ENCODE results near the gene PVR. TPM values are rescaled to one million over a fixed set of nuclear protein-coding genes. Genes with fewer than 3 reads are reported as not detected.

The PVR gene
- total RNA-seq, 1 donor from 2014 or later: 102 TPM

DNA sequence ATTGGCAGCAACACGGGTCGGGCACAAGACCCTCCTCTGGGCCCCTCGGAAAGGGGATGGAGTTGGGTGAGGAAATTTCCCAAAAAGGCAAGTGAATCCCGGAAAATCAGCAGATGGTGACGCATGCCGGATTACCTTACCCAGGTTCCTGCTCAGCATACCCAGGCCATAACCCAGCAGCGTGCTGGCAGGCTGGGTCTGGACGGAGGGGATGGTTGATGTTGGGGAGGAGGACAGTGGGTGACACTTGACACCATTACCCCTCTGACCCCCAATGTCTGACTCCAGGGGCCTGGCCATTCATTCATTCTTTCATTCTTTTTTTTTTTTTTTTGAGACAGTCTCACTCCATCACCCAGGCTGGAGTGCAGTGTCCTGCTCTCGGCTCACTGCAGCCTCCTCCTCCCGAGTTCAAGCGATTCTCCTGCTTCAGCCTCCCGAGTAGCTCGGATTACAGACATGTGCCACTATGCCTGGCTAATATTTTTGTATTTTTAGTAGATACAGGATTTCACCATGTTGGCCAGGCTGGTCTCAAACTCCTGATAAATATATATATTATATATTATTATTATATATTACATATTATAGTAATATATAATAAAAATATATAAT is 799 bp downstream of the PVR start:
- no peak for FAIRE-seq
- no peak for TF ChIP-seq CTCF (IDR thresholded peaks at IDR 0.05; ENCODE audit: insufficient read depth, low read length, severe bottlenecking)
- peak; percentile 61 for DNase-seq (ENCODE audit: low read depth)
- no peaks in the 10 kb centered on the region for H3K27me3 ChIP-seq (ENCODE audit: control insufficient read depth, insufficient read depth, low read length)
- peaks cover 12% of the 10 kb centered on the region for H3K36me3 ChIP-seq (ENCODE audit: control insufficient read depth, insufficient read depth, low read length)
- H3K4me3 ChIP-seq (ENCODE audit: low read depth, low read length): peak overlapping the region; percentile 88

- no peak for FAIRE-seq
- TF ChIP-seq CTCF (IDR thresholded peaks at IDR 0.05; ENCODE audit: insufficient read depth, low read length, severe bottlenecking): no peak
- H3K4me3 ChIP-seq (ENCODE audit: low read depth, low read length): peak overlapping the region; percentile 7
- DNase-seq (ENCODE audit: low read depth): no peak
- H3K36me3 ChIP-seq (ENCODE audit: control insufficient read depth, insufficient read depth, low read length): peaks cover 19% of the 10 kb centered on the region
- no peaks in the 10 kb centered on the region for H3K27me3 ChIP-seq (ENCODE audit: control insufficient read depth, insufficient read depth, low read length)
Observed at GRCh38 chr19:44645407-44646048, 1.8 kb downstream of the PVR start.

DNA sequence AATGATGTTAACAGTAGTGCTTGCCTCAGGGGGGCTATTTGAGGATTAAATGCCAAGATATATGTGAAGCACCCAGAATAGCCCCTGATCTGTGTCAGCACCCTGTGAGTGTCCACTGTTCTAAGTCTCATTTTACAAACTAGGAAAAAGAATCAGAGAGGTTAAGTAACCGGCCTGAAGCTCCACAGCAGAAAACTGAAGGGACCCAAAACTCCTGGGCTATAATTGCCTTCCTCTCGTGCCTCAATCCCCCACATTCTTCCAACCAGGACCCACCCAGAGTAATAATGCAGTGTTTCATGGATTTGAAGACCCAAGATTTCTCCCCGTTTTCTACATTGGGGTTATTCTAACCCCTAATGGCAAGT is 2.3 kb downstream of the PVR start:
- FAIRE-seq (no peak), DNase-seq (ENCODE audit: low read depth) (no peak)
- Histone ChIP-seq H3K27me3 (ENCODE audit: control insufficient read depth, insufficient read depth, low read length) (no peaks in the 10 kb centered on the region), H3K4me3 (ENCODE audit: low read depth, low read length) (no peak overlapping the region), H3K36me3 (ENCODE audit: control insufficient read depth, insufficient read depth, low read length) (peaks cover 21% of the 10 kb centered on the region)
- no peak for TF ChIP-seq CTCF (IDR thresholded peaks at IDR 0.05; ENCODE audit: insufficient read depth, low read length, severe bottlenecking)

GRCh38 chr19:44647144-44647543 is 3.4 kb downstream of the PVR start:
- FAIRE-seq (no peak), DNase-seq (ENCODE audit: low read depth) (no peak)
- Histone ChIP-seq H3K27me3 (ENCODE audit: control insufficient read depth, insufficient read depth, low read length) (no peaks in the 10 kb centered on the region), H3K36me3 (ENCODE audit: control insufficient read depth, insufficient read depth, low read length) (peaks cover 25% of the 10 kb centered on the region), H3K4me3 (ENCODE audit: low read depth, low read length) (no peak overlapping the region)
- no peak for TF ChIP-seq CTCF (IDR thresholded peaks at IDR 0.05; ENCODE audit: insufficient read depth, low read length, severe bottlenecking)

GRCh38 chr19:44648631-44649251 is 5.0 kb downstream of the PVR start:
- DNase-seq (ENCODE audit: low read depth): peak; percentile 79
- Histone ChIP-seq H3K4me3 (ENCODE audit: low read depth, low read length) (no peak overlapping the region), H3K27me3 (ENCODE audit: control insufficient read depth, insufficient read depth, low read length) (no peaks in the 10 kb centered on the region), H3K36me3 (ENCODE audit: control insufficient read depth, insufficient read depth, low read length) (peaks cover 32% of the 10 kb centered on the region)
- no peak for TF ChIP-seq CTCF (IDR thresholded peaks at IDR 0.05; ENCODE audit: insufficient read depth, low read length, severe bottlenecking)
- peak; percentile 58 for FAIRE-seq

Data from bronchial epithelial cell (primary cell).